Vagina (tissue), 2 donors: Measurements from ENCODE around the gene RPH3AL.

Experiments used
- CTCF ChIP-seq, 3 experiments: fragments of 450-650 bp in 2 of 3; fragments of 200-600 bp in 1 of 3; sonication (generic) in 1 of 3; IDR thresholded peaks; one replicate each; pipeline ENCODE4 v1.5.1; 2017 to 2019; ENCODE audit warnings: antibody characterized with exemption in 3 of 3, mild to moderate bottlenecking in 2 of 3, moderate library complexity in 2 of 3
- POLR2A ChIP-seq, 2 donors: fragments of 450-650 bp; IDR thresholded peaks; one replicate each; pipeline ENCODE4 v1.6.1; 2017; ENCODE audit warnings: antibody characterized with exemption in 2 of 2, mild to moderate bottlenecking in 2 of 2, moderate library complexity in 2 of 2
- POLR2AphosphoS5 ChIP-seq, 2 donors: sonication (generic); formaldehyde crosslinking; IDR thresholded peaks; one replicate each; pipeline ENCODE4 v1.9.0; 2017; ENCODE audit warnings: antibody characterized with exemption in 2 of 2, mild to moderate bottlenecking in 2 of 2, low read depth in 1 of 2; ENCODE audit not compliant: insufficient read depth in 1 of 2

DNA sequence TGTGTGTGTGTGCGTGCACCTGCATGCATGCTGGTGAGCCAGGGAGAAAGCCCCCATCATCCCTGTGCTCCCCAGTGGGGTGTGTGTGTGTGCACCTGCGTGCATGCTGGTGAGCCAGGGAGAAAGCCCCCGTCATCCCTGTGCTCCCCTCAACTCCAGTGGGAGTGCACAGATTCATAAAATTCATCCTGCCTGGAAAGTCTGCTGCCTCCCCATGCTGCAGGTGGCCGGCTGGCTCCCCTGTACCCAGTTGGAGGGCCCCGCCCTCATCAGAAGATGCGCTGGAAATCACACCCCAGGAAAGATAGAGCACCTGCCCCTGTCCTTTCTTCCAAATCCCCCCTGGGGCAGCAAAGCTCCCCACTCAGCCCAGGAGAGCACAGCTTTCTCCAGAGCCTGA lies 86.4 kb downstream of the RPH3AL start:
- TF ChIP-seq CTCF (IDR thresholded peaks at IDR 0.05) (no peak), POLR2A (IDR thresholded peaks at IDR 0.05) (no peak), POLR2AphosphoS5 (IDR thresholded peaks at IDR 0.05; ENCODE audit: insufficient read depth in 1 of 2, low read depth in 1 of 2) (no peak)
